ENCODE measurements around the gene RNF144A. TPM values are rescaled to one million over a fixed set of nuclear protein-coding genes. Genes with fewer than 3 reads are reported as not detected.
"Not testable (repeated sequence)": the region's sequence is repeated elsewhere in the genome, so short reads cannot be mapped to it uniquely, and the experiment has no call there.

Gene RNF144A
- total RNA-seq, 4 donors from 2014 or later, result 27.3 to 47.3 (median 37.4) TPM

GRCh38 chr2:6888724-6889123 lies 28.5 kb upstream of the RNF144A start:
- peaks cover 0 to 23% (median 0%) of the 10 kb centered on the region in 3 donors for H3K36me3 ChIP-seq

GRCh38 chr2:6893876-6894482 lies 23.2 kb upstream of the RNF144A start:
- Histone ChIP-seq H3K4me1 (peaks cover 0 to 8% (median 0%) of the 10 kb centered on the region in 4 donors), H3K27me3 (no peaks in the 10 kb centered on the region), H3K9me3 (no peaks in the 10 kb centered on the region), H3K4me3 (no peak overlapping the region), H3K36me3 (peaks cover 0 to 21% (median 0%) of the 10 kb centered on the region in 3 donors), H3K27ac (no peak overlapping the region)
- no peak for DNase-seq (ENCODE audit: low spot score in 2 of 2)
- WGBS, 2 donors, result 83 to 87% methylated on average over 2 of the region's 2 CpGs
- no peak for TF ChIP-seq EP300 (IDR thresholded peaks at IDR 0.05)
- no peak for TF ChIP-seq POLR2A (IDR thresholded peaks at IDR 0.05)
- TF ChIP-seq CTCF (IDR thresholded peaks at IDR 0.05), result no peak

More at GRCh38 chr2:6888724-6889123, 28.5 kb upstream of the RNF144A start:
- no peak for DNase-seq (ENCODE audit: low spot score in 2 of 2)
- 80 to 87% methylated on average over 4 of the region's 4 CpGs for WGBS, 2 donors
- H3K4me3 ChIP-seq, result no peak overlapping the region
- no peaks in the 10 kb centered on the region for H3K27me3 ChIP-seq
- H3K27ac ChIP-seq, result no peak overlapping the region
- TF ChIP-seq POLR2A (IDR thresholded peaks at IDR 0.05) (no peak), EP300 (IDR thresholded peaks at IDR 0.05) (no peak), CTCF (IDR thresholded peaks at IDR 0.05) (no peak)
- no peaks in the 10 kb centered on the region for H3K9me3 ChIP-seq
- H3K4me1 ChIP-seq, result peaks cover 0 to 2% (median 0%) of the 10 kb centered on the region in 4 donors

- WGBS, 2 donors, result 61% methylated on average over 5 of the region's 5 CpGs
- Histone ChIP-seq H3K27me3 (no peaks in the 10 kb centered on the region), H3K4me1 (peaks cover 0 to 8% (median 0%) of the 10 kb centered on the region in 4 donors), H3K4me3 (no peak overlapping the region), H3K27ac (no peak overlapping the region), H3K9me3 (peaks cover 0 to under 1% (median 0%) of the 10 kb centered on the region in 4 donors), H3K36me3 (peaks cover 0 to 21% (median 0%) of the 10 kb centered on the region in 3 donors)
- no peak for DNase-seq (ENCODE audit: low spot score in 2 of 2)
- no peak for TF ChIP-seq POLR2A (IDR thresholded peaks at IDR 0.05)
- TF ChIP-seq EP300 (IDR thresholded peaks at IDR 0.05), result no peak
- peak; percentile 63 to 78 (median 69) for TF ChIP-seq CTCF (IDR thresholded peaks at IDR 0.05)
These were observed 20.1 kb upstream of the RNF144A start for GRCh38 chr2:6896930-6897759.

- not testable (repeated sequence) for DNase-seq (ENCODE audit: low spot score in 2 of 2); H3K4me1 ChIP-seq; H3K27ac ChIP-seq; H3K4me3 ChIP-seq; H3K36me3 ChIP-seq; H3K9me3 ChIP-seq; H3K27me3 ChIP-seq
- 91 to 93% methylated on average over 2 of the region's 2 CpGs for WGBS, 2 donors
These were observed 14.6 kb upstream of the RNF144A start for GRCh38 chr2:6902581-6902980.

GRCh38 chr2:6905668-6906067 lies 11.5 kb upstream of the RNF144A start:
- no peaks in the 10 kb centered on the region for H3K36me3 ChIP-seq
- H3K27me3 ChIP-seq, result no peaks in the 10 kb centered on the region
- H3K27ac ChIP-seq, result no peak overlapping the region
- no peaks in the 10 kb centered on the region for H3K4me1 ChIP-seq
- peaks cover 0 to 3% (median 0%) of the 10 kb centered on the region in 4 donors for H3K9me3 ChIP-seq
- DNase-seq (ENCODE audit: low spot score in 2 of 2), result no peak
- H3K4me3 ChIP-seq, result no peak overlapping the region
- WGBS, 2 donors, result 92 to 98% methylated on average over 1 of the region's 1 CpG
- no peak for TF ChIP-seq CTCF (IDR thresholded peaks at IDR 0.05)
- TF ChIP-seq EP300 (IDR thresholded peaks at IDR 0.05), result no peak
- no peak for TF ChIP-seq POLR2A (IDR thresholded peaks at IDR 0.05)

All from tibial nerve (tissue), 4 donors.